ENCODE results near the gene TRPM5. TPM values are rescaled to one million over a fixed set of nuclear protein-coding genes. Genes with fewer than 3 reads are reported as not detected.

TRPM5 gene
- total RNA-seq, 4 donors from 2014 or later = not detected

DNA sequence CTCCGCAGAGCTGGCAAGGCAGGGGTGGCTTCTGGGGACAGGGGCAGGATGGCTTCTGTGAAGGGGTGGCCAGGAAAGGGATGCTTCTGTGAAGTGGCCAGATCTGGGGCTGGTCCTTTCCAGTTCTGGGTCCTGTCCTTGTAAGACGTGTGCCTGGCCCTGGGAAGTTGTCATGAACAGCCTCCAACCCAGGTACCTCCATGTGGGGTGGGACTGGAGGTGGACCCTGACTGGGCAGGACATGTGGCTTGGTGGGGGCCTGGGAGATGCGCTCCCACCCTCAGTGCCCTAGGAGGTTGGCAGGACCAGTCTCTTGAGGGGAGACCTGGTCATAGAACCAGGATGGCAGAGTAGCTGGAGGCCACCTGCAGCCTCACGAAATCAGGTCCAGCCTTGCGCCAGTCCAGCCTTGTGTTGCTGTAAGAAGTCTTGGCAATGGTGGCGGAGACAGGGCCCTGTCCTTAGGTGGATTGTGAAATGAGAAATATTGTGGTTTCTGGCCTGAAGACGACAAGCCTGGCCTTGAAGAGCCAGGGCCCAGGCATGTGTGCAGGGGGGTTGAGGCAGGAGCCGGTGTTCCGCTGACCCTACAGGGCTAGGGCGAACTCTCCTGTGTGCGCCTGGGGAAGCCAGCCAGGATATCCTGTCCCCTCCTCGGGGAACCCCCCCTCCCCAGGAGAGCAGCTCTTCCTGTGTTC lies 3.1 kb upstream of the TRPM5 start:
- DNase-seq (ENCODE audit: low spot score in 2 of 2) = no peak
- 66 to 76% methylated on average over 8 to 11 of the region's 12 CpGs for WGBS, 2 donors
- intact Hi-C loops (cut with DNase I; ENCODE audit: low total_unique reads) = no loop called here
- no peak for TF ChIP-seq POLR2A (IDR thresholded peaks at IDR 0.05)
- TF ChIP-seq, protein P1, sequence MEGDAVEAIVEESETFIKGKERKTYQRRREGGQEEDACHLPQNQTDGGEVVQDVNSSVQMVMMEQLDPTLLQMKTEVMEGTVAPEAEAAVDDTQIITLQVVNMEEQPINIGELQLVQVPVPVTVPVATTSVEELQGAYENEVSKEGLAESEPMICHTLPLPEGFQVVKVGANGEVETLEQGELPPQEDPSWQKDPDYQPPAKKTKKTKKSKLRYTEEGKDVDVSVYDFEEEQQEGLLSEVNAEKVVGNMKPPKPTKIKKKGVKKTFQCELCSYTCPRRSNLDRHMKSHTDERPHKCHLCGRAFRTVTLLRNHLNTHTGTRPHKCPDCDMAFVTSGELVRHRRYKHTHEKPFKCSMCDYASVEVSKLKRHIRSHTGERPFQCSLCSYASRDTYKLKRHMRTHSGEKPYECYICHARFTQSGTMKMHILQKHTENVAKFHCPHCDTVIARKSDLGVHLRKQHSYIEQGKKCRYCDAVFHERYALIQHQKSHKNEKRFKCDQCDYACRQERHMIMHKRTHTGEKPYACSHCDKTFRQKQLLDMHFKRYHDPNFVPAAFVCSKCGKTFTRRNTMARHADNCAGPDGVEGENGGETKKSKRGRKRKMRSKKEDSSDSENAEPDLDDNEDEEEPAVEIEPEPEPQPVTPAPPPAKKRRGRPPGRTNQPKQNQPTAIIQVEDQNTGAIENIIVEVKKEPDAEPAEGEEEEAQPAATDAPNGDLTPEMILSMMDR (IDR thresholded peaks at IDR 0.05) = no peak
- H3K4me3 ChIP-seq (ENCODE audit: low read depth, poor library complexity, severe bottlenecking) = no peak overlapping the region

DNA sequence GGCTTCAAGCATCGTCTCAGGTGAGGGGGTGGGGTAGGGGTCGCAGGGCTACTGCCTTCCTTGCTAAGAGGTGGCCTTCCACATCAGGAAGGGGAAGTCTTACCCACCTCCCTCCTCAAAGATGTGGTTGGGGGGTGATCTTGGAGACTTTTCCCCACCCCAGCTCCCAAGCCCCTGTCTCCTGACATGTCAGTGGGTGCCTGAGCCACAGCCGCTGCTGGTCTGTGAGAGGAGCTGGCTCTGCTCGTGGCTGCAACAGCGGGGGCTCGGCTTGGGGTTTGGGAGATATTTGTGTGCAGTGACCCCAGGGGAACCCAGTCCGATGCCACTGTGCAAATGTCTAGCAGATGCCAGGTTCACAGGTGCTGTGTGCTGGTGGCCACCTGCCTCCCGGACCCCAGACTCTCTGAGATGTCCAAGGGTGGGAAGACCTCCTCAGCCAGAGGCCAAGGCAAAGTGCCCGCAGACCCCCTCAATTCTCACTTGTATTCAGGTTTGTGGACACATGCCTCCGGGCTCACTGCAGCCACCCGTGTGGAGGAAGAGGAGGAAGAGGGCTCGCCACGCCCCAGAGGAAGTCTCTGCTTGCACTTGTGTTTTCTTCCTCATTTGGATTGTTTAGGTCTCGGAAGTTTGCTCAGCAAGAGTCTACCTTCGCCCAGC lies 2.4 kb upstream of the TRPM5 start:
- intact Hi-C loops (cut with DNase I; ENCODE audit: low total_unique reads) = no loop called here
- no peak for DNase-seq (ENCODE audit: low spot score in 2 of 2)
- 72 to 75% methylated on average over 14 to 15 of the region's 15 CpGs for WGBS, 2 donors
- TF ChIP-seq, protein P1 (IDR thresholded peaks at IDR 0.05) = no peak
- no peak for TF ChIP-seq POLR2A (IDR thresholded peaks at IDR 0.05)
- H3K4me3 ChIP-seq (ENCODE audit: low read depth, poor library complexity, severe bottlenecking) = no peak overlapping the region

DNA sequence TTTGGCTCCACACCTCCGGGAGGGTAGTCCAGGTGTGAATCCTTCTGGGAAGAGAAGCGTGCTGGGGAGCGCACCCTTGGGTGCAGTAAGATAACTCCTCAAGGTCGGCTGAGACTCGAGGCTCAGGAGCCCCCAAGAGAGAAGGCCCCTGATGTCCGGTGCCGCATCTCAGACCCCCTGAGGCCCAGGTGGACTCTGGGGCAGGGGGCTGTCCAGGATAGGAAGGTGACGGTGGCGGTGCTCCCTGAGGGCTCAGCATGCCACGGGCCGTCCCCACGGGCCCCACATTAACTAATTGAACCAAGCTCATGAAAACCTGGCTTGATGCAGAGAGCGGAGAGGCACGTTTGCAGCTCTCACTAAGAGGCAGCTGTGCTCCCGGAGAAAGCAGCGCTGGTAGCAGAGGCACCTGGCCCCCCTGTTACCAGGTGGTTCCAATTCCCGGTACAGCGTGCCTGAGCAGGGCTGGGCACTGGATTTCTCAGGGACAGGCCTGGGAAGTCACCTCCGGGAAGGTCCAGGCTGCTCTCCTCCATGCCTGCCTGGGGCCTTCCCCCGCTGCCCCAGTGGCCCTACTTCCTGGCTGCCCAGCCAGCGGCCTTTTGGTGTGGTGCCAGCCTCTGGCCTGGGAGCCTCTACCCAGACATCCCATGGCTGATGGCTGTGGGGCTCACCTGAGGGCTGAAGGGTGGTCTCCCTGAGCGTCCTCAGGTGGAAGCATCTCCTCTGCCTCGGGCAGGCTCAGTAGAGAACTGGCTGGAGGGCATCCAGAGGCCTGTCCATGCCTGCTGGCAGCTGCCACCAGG lies 1.6 kb upstream of the TRPM5 start:
- intact Hi-C loops (cut with DNase I; ENCODE audit: low total_unique reads) = no loop called here
- WGBS, 2 donors = 16 to 34% methylated on average over 12 to 13 of the region's 23 CpGs
- no peak for DNase-seq (ENCODE audit: low spot score in 2 of 2)
- TF ChIP-seq POLR2A (IDR thresholded peaks at IDR 0.05) = no peak
- TF ChIP-seq, protein P1 (IDR thresholded peaks at IDR 0.05) = no peak
- no peak overlapping the region for H3K4me3 ChIP-seq (ENCODE audit: low read depth, poor library complexity, severe bottlenecking)

DNA sequence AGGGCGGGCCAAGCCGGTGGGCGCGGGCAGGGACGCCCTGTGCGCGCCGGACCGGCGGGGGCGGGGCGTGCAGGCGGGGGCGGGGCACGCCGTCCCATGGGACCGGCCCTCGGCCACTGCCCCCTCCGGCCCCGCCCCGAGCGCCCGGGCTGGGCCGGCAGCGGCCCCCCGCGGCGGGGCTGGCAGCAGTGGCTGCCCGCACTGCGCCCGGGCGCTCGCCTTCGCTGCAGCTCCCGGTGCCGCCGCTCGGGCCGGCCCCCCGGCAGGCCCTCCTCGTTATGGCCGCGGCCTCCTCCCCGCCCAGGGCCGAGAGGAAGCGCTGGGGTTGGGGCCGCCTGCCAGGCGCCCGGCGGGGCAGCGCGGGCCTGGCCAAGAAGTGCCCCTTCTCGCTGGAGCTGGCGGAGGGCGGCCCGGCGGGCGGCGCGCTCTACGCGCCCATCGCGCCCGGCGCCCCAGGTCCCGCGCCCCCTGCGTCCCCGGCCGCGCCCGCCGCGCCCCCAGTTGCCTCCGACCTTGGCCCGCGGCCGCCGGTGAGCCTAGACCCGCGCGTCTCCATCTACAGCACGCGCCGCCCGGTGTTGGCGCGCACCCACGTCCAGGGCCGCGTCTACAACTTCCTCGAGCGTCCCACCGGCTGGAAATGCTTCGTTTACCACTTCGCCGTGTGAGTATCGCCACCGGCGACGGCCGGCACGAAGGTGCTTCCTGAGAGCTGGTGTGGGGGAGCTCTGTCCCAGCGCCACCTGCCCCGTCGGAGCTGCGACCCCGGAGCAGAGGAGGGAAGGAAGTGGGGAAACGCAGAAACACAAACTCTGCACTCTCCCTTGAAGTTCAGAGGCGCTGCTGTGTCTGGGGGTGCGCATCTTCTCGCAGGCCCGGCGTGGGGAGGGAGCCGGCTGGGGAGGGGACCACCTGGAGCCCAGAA lies 769 bp upstream of the TRPM5 start, which contains the start of gene KCNQ1:
TSS of gene KCNQ1 (plus strand) at position 188 of the 925 bp plus-strand sequence. CDS start at position 279, 91 bp downstream.
- TF ChIP-seq, protein P1 (IDR thresholded peaks at IDR 0.05) = no peak
- no peak for TF ChIP-seq POLR2A (IDR thresholded peaks at IDR 0.05)
- intact Hi-C loops (cut with DNase I; ENCODE audit: low total_unique reads) = no loop called here
- DNase-seq (ENCODE audit: low spot score in 2 of 2) = no peak
- 4% methylated on average over 37 to 38 of the region's 116 CpGs for WGBS, 2 donors
- H3K4me3 ChIP-seq (ENCODE audit: low read depth, poor library complexity, severe bottlenecking) = no peak within 1 kb of the TSS

DNA sequence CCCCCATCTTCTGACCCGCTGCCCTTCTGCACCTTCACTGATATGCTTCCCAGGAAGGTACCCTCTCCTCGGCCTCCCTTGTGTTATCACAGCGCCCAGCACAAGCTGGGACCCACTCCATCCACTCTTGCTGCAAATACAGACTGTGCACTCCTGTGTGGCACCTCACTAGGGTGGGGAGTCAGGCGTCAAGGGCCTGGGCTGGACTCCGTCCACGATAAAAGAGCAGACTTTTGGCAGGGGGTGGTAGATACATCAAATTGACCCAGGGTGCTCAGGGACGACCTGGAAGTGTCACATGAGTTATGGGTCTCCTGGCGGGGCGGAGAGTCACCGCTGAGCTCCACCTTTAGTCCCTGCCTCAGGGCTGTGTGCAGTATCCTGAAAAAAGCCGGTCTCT lies 908 bp downstream of the TRPM5 start:
- no peak for TF ChIP-seq POLR2A (IDR thresholded peaks at IDR 0.05)
- 54 to 58% methylated on average over 11 of the region's 11 CpGs for WGBS, 2 donors
- no peak overlapping the region for H3K4me3 ChIP-seq (ENCODE audit: low read depth, poor library complexity, severe bottlenecking)
- DNase-seq (ENCODE audit: low spot score in 2 of 2) = no peak
- intact Hi-C loops (cut with DNase I; ENCODE audit: low total_unique reads) = no loop called here
